ENCODE measurements around the gene SULT2A1.

GRCh38 chr19:47860602-47861297 is 25.4 kb downstream of the SULT2A1 start:
- TF ChIP-seq EZH2 (IDR thresholded peaks at IDR 0.05; ENCODE audit: low read length, unreplicated experiment), result no peak
- TF ChIP-seq, protein P1, sequence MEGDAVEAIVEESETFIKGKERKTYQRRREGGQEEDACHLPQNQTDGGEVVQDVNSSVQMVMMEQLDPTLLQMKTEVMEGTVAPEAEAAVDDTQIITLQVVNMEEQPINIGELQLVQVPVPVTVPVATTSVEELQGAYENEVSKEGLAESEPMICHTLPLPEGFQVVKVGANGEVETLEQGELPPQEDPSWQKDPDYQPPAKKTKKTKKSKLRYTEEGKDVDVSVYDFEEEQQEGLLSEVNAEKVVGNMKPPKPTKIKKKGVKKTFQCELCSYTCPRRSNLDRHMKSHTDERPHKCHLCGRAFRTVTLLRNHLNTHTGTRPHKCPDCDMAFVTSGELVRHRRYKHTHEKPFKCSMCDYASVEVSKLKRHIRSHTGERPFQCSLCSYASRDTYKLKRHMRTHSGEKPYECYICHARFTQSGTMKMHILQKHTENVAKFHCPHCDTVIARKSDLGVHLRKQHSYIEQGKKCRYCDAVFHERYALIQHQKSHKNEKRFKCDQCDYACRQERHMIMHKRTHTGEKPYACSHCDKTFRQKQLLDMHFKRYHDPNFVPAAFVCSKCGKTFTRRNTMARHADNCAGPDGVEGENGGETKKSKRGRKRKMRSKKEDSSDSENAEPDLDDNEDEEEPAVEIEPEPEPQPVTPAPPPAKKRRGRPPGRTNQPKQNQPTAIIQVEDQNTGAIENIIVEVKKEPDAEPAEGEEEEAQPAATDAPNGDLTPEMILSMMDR (conservative IDR thresholded peaks at IDR 0.05; ENCODE audit: low read depth, low read length), result no peak
- no peak for TF ChIP-seq EZH2phosphoT487 (IDR thresholded peaks at IDR 0.05; ENCODE audit: borderline replicate concordance, low read length)

All from PC-3 (cell line).